Heart right ventricle (tissue), 16 donors: Measurements from ENCODE around the gene OAF. TPM values are rescaled to one million over a fixed set of nuclear protein-coding genes. Genes with fewer than 3 reads are reported as not detected.

Source experiments
- ATAC-seq, 8 donors: fragments of 200-7000 bp; cut with Tn5 transposase; one replicate each; pipeline ENCODE4 v1.9.1; 2020; ENCODE audit warnings: mild to moderate bottlenecking in 8 of 8, moderate library complexity in 8 of 8, moderate number of reproducible peaks in 1 of 8
- DNase-seq, 2 donors: peaks; one replicate each; pipeline ENCODE4 v3.0.0-alpha.2; 2020
- H3K27ac ChIP-seq, 10 donors: fragments of 200-600 bp; sonication (generic) in 2 of 10; one replicate each; pipeline versions ENCODE4 v1.5.0 to v1.8.0; 2020 to 2022; ENCODE audit warnings: mild to moderate bottlenecking in 3 of 10
- H3K27me3 ChIP-seq, 7 donors: fragments of 200-600 bp; one replicate each; pipeline ENCODE4 v1.8.0; 2021 to 2022; ENCODE audit warnings: mild to moderate bottlenecking in 2 of 7
- H3K36me3 ChIP-seq, 9 donors: fragments of 200-600 bp; sonication (generic) in 1 of 9; one replicate each; pipeline versions ENCODE4 v1.5.0 to v1.8.0; 2020 to 2022; ENCODE audit warnings: mild to moderate bottlenecking in 2 of 9
- H3K4me1 ChIP-seq, 9 donors: fragments of 200-600 bp; sonication (generic) in 1 of 9; one replicate each; pipeline versions ENCODE4 v1.5.0 to v1.8.0; 2020 to 2022; ENCODE audit warnings: mild to moderate bottlenecking in 4 of 9
- H3K4me3 ChIP-seq, 10 donors: fragments of 200-600 bp; sonication (generic) in 2 of 10; one replicate each; pipeline versions ENCODE4 v1.5.0 to v1.8.0; 2020 to 2022; ENCODE audit warnings: mild to moderate bottlenecking in 7 of 10, moderate library complexity in 2 of 10
- H3K9me3 ChIP-seq, 11 donors: fragments of 200-600 bp in 10 of 11; sonication (generic) in 2 of 11; one replicate each; pipeline versions ENCODE4 v1.5.0 to v1.8.0; 2013 to 2022; ENCODE audit warnings: mild to moderate bottlenecking in 2 of 11, control low read depth in 1 of 11, moderate library complexity in 1 of 11
- CTCF ChIP-seq, 9 donors: fragments of 200-600 bp; sonication (generic) in 2 of 9; IDR thresholded peaks; one replicate each; pipeline versions ENCODE4 v1.5.0 to v1.8.0; 2021 to 2022; ENCODE audit warnings: antibody characterized with exemption in 9 of 9, mild to moderate bottlenecking in 5 of 9, moderate library complexity in 1 of 9
- WGBS, 2 donors: extraction: QIAGEN DNeasy Blood & Tissue Kit; methylation state at CpG; one replicate each; pipeline ENCODE4 v1.1.7; 2013; ENCODE audit warnings: inconsistent platforms in 1 of 2; 5-methylcytosine and 5-hydroxymethylcytosine counted together
- intact Hi-C, 10 donors: fragments of 100-400 bp; cut with DNase I; formaldehyde crosslinking; loops; one replicate each; pipeline versions ENCODE4 v1.11.1 to v1.14.2; 2022
- polyA plus RNA-seq, 2 donors: library from polyadenylated mRNA; stranded (reverse); fragments of 200-250 nt; gene quantifications; one replicate each; pipeline ENCODE4 v1.2.3, GENCODE V29; 2013
- total RNA-seq, 10 donors: library from RNA; stranded (reverse); fragmentation: NEBNext Ultra II Directional in 3 of 10; extraction: Animal tissue kit (Norgen Biotek cat#: 25700) in 3 of 10; gene quantifications; one replicate each; pipeline versions ENCODE4 v1.2.1 to v1.2.4, GENCODE V29; 2021 to 2023
- donor health status: Arrhythmogenic right ventricular cardiomyopathy.
- donor health status: ischemic (EF 13 %, LVEDD 7.1; RV severe dilation, severe dysfunction).
- donor health status: healthy with polysubstance abuse.
- donor health status: DM: no; HTN: yes; CAD: no.
- donor health status: DM: no; HTN: no; CAD: no.
- donor health status: ischemic (EF 25% LVEDD 6.9; RV normal size, moderate dysfunction).
- donor health status: ischemic (EF 25% LVEDD 5.7; RV mildly dilated, moderate dysfunction).
- donor health status: healthy.
- donor health status: DM: yes; HTN: yes; CAD: no.
- donor health status: Ischemic cardiomyopathy.
- donor health status: ischemic (EF 35%, LVEDD 5.7; RV mildly dilated, moderate dysfunction).
- donor health status: nonischemic (EF 11% LVEDD 7.7; RV severe dilation, severe dysfunction).
- donor health status: DM: yes; HTN: yes; CAD: no.
- donor health status: PGD.
- donor health status: ischemic (EF 29% LVEDD 5.4; RV normal size, mild dysfunction).
- donor health status: nonischemic (EF 23%, LVEDD 6.1; RV moderate dilation, normal function).

Gene OAF
- total and polyA plus RNA-seq, 12 donors = 8.4 to 41.6 (median 15.3) TPM

- H3K9me3 ChIP-seq = no peaks in the 10 kb centered on the region
- no peak for TF ChIP-seq CTCF (IDR thresholded peaks at IDR 0.05)
- ATAC-seq = no peak
- intact Hi-C loops = loop anchor here in 2 of 10 donors (5.0 to 10.0 kb wide), 2 partner anchors 38 to 555 kb away; no protein-coding TSS in a partner anchor
- H3K27ac ChIP-seq = peak overlapping the region in 6 of 10 donors; percentile 8 to 92 (median 42)
- H3K27me3 ChIP-seq = no peaks in the 10 kb centered on the region
- 74 to 77% methylated on average over 9 of the region's 9 CpGs for WGBS, 2 donors
- DNase-seq = no peak
- H3K4me3 ChIP-seq = no peak overlapping the region
- H3K36me3 ChIP-seq = peaks cover 0 to 9% (median 0%) of the 10 kb centered on the region in 9 donors
- H3K4me1 ChIP-seq = peaks cover 5 to 100% (median 78%) of the 10 kb centered on the region in 9 donors
These were observed 9.3 kb downstream of the OAF start for GRCh38 chr11:120219938-120220746.

- ATAC-seq (no peak), DNase-seq (no peak)
- Histone ChIP-seq H3K27ac (peak overlapping the region in 1 of 10 donors; percentile 92), H3K27me3 (no peaks in the 10 kb centered on the region), H3K36me3 (peaks cover 0 to 9% (median 0%) of the 10 kb centered on the region in 9 donors), H3K4me1 (peaks cover 5 to 100% (median 78%) of the 10 kb centered on the region in 9 donors), H3K4me3 (no peak overlapping the region), H3K9me3 (no peaks in the 10 kb centered on the region)
- WGBS, 2 donors = 90 to 94% methylated on average over 4 of the region's 4 CpGs
- no peak for TF ChIP-seq CTCF (IDR thresholded peaks at IDR 0.05)
- intact Hi-C loops = loop anchor here in 1 of 10 donors (10.0 kb wide), 1 partner anchor 556 kb away; no protein-coding TSS in a partner anchor
These were observed 9.9 kb downstream of the OAF start for GRCh38 chr11:120220747-120221037.

- intact Hi-C loops = loop anchor here in 1 of 10 donors (10.0 kb wide), 1 partner anchor 556 kb away; no protein-coding TSS in a partner anchor
- WGBS, 2 donors = 80 to 83% methylated on average over 1 of the region's 1 CpG
- Histone ChIP-seq H3K36me3 (peaks cover 0 to 9% (median 0%) of the 10 kb centered on the region in 9 donors), H3K4me3 (no peak overlapping the region), H3K27me3 (no peaks in the 10 kb centered on the region), H3K9me3 (no peaks in the 10 kb centered on the region), H3K4me1 (peaks cover 5 to 98% (median 78%) of the 10 kb centered on the region in 9 donors), H3K27ac (peak overlapping the region in 3 of 10 donors; percentile 31 to 92 (median 56))
- DNase-seq (no peak), ATAC-seq (no peak)
- TF ChIP-seq CTCF (IDR thresholded peaks at IDR 0.05) = no peak
These were observed 10.4 kb downstream of the OAF start for GRCh38 chr11:120221115-120221752.

GRCh38 chr11:120222916-120223315 lies 12.1 kb downstream of the OAF start:
- H3K4me3 ChIP-seq = no peak overlapping the region
- H3K27ac ChIP-seq = peak overlapping the region in 2 of 10 donors; percentile 56 to 92
- no peaks in the 10 kb centered on the region for H3K9me3 ChIP-seq
- peaks cover 3 to 88% (median 66%) of the 10 kb centered on the region in 9 donors for H3K4me1 ChIP-seq
- H3K27me3 ChIP-seq = no peaks in the 10 kb centered on the region
- intact Hi-C loops = loop anchor here in 1 of 10 donors (10.0 kb wide), 1 partner anchor 558 kb away; no protein-coding TSS in a partner anchor
- no peak for DNase-seq
- ATAC-seq = no peak
- 88 to 95% methylated on average over 8 of the region's 8 CpGs for WGBS, 2 donors
- peaks cover 0 to 15% (median 0%) of the 10 kb centered on the region in 9 donors for H3K36me3 ChIP-seq
- no peak for TF ChIP-seq CTCF (IDR thresholded peaks at IDR 0.05)
